Subcutaneous adipose tissue (tissue), 4 donors: ENCODE measurements around the gene LGR6. TPM values are rescaled to one million over a fixed set of nuclear protein-coding genes. Genes with fewer than 3 reads are reported as not detected.

Experiments used
- total RNA-seq, 4 donors: library from RNA; depleted of rRNA; stranded (reverse); fragments of >200 nt; gene quantifications; one replicate each; pipeline ENCODE4 v1.1.0, GENCODE V29; 2016
- TF ChIP-seq, protein P1 (sequence below): fragments of 450-650 bp; IDR thresholded peaks from one replicate; pipeline ENCODE4 v1.5.1; 2016; ENCODE audit warnings: low read depth, mild to moderate bottlenecking, control low read depth, antibody characterized with exemption, moderate library complexity

Gene LGR6
- total RNA-seq, 4 donors from 2014 or later, result not detected

DNA sequence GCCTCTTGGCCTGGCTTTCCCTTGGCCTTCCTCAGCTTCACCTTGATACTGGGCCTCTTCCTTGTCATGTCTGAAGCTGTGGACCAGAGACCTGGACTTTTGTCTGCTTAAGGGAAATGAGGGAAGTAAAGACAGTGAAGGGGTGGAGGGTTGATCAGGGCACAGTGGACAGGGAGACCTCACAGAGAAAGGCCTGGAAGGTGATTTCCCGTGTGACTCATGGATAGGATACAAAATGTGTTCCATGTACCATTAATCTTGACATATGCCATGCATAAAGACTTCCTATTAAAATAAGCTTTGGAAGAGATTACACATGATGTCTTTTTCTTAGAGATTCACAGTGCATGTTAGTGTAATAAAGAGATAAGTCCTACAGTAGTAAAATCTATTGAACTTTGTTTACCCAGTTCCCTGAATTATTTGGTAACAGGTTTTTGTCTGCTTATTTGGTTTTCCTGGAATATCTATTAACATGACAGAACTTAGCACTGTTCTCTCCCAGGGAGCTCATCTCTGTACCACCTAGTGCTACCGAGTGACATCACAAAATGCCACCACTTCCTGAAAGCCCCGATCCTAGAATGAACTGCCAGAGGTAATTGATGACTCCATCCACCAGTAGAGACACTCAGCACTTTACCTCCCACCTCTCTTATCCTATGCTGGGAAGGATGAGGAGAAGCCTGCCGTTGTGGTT, 125.9 kb downstream of the LGR6 start:
- TF ChIP-seq, protein P1, sequence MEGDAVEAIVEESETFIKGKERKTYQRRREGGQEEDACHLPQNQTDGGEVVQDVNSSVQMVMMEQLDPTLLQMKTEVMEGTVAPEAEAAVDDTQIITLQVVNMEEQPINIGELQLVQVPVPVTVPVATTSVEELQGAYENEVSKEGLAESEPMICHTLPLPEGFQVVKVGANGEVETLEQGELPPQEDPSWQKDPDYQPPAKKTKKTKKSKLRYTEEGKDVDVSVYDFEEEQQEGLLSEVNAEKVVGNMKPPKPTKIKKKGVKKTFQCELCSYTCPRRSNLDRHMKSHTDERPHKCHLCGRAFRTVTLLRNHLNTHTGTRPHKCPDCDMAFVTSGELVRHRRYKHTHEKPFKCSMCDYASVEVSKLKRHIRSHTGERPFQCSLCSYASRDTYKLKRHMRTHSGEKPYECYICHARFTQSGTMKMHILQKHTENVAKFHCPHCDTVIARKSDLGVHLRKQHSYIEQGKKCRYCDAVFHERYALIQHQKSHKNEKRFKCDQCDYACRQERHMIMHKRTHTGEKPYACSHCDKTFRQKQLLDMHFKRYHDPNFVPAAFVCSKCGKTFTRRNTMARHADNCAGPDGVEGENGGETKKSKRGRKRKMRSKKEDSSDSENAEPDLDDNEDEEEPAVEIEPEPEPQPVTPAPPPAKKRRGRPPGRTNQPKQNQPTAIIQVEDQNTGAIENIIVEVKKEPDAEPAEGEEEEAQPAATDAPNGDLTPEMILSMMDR, result no peak

DNA sequence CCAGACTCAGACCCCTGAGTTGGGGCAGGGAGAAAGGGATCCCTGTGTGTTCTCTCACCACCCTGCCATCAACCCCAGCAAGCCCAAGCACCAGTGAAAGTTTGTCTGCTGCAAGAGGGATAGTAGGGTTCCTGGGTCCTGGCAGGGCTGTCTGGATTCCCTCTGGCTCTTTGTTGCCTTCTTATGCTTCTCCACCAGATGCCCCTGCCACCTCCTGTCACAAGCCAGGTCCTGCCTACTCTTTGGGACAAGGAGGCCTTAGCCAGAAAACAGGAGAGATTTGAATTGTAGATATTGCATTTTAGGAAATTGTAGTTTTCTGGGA, 126.4 kb downstream of the LGR6 start:
- TF ChIP-seq, protein P1, result no peak

DNA sequence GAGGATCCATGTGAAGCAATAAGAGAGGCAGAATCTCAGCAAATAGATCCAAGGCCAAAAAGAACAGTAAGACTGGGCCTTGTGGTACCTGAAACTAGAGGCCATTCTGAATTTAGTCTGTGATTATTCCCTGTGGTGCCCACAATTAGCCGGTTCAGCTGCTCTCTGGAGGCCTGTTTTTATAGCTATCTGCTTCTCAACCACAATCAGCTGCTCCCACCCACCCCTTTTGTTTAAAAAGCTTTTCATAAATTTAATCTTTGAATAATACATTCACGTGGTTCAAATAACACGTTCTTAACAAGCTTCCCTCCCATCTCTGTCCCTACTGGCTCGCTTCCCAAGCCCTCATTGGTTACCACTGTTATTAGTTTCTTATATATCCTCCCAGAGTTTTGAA, 130.1 kb downstream of the LGR6 start:
- TF ChIP-seq, protein P1, result no peak

DNA sequence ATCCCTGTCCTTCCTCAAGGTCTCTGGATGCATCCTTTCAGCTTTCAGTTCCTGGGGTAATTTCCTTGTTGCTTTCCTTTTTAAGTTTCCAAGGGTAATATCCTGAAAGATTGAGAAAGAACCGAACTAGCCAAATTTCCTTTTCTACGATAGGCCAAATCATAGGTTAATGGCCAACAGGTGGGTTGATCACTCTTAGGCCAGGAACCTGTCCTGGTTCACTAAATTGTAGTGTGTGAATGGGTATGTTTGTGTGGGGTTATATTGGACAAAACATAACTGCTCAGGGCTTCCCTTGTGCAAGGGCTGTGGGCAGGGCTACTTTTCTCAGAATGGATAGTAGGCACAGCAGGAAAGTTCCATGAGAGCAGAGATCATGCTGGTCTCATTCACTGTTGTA, 131.0 kb downstream of the LGR6 start:
- TF ChIP-seq, protein P1, result no peak

DNA sequence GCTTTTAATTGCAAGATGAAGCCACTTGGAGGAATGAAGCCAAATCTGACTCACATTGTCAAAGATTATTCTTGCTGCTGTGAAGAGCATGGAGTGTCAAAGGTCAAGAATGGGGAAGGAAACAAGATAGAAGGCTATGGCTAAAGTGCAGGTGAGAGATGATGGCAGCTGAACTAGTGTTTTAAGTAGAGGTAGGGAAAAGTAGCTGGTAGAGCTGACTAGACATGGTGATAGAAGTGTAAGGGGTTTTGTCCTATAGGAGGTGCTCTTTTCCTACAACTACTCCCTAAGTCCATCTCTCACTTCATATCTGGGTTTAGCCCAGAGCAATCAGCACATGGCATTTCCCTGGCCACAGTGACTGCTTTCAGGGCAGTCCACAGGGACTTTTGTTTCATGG, 136.3 kb downstream of the LGR6 start:
- TF ChIP-seq, protein P1, result no peak

DNA sequence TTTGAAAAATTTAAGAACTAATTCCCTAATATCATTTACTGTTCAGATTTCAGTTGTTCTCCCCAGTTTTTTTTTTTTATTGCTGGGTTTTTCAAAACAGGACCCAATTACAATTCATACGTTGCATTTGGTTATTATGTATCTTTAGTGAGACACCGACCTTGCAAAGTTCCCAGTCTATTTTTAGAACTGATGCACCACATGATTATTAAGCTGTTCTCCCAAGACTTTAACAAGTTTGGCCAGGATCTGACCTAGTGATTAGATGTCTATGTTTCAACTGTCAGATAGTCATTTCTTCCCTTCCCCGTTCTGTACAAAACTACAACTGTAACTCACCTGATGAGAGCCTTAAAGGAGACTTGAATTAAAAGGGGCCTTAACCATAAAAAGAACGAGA, 140.3 kb downstream of the LGR6 start:
- TF ChIP-seq, protein P1, result no peak

DNA sequence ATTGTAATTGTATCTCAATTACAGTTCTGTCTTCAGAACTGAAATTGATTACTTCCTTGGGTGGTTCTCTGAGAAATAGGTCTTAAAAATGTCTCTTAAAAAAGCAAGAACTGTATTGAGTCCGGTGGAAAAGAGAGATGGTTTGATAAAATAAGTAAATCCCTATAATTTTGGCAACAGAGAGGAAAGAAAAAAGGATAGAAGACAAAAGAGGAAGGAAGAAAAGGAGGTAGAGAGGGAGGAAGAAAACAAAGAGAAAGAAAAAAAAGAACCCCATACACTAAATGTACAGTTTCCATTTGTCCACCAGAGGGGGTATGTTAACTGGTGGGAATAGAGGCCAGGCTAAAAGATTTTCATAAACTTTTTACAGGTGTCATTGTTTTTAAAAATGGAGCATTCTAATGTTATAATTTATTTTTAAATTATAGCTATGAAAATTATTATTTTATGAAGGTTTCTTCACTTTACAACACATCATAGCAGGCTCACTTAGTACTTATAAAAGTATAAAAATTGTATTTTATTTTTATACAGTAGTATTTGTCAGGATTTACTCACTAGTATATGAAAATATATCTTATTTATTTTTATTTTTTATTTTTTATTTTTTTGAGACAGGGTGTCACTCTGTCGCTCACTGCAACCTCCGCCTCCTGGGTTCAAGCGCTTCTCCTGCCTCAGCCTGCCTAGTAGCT, 150.2 kb downstream of the LGR6 start:
- TF ChIP-seq, protein P1, result no peak
